HG03342 (cell line): ENCODE data around the gene DDIT4.
"Not testable (repeated sequence)": the region's sequence is repeated elsewhere in the genome, so short reads cannot be mapped to it uniquely, and the experiment has no call there.

ENCODE experiments used
- ATAC-seq: cut with Tn5 transposase; IDR thresholded peaks from one replicate; pipeline ENCODE4 v1.9.1; 2021; ENCODE audit warnings: mild to moderate bottlenecking, moderate library complexity; ENCODE audit not compliant: unreplicated experiment

The DDIT4 gene

GRCh38 chr10:72265990-72266865, 7.5 kb upstream of the DDIT4 start:
- ATAC-seq, result no peak

- ATAC-seq, result no peak
Observed at GRCh38 chr10:72267381-72267780, 6.3 kb upstream of the DDIT4 start.

- no peak for ATAC-seq
Observed at GRCh38 chr10:72267819-72268399, 5.8 kb upstream of the DDIT4 start.

- not testable (repeated sequence) for ATAC-seq
Observed at GRCh38 chr10:72268475-72269200, 5.1 kb upstream of the DDIT4 start.

- no peak for ATAC-seq
Observed at GRCh38 chr10:72270607-72271281, 3.0 kb upstream of the DDIT4 start.

- ATAC-seq, result no peak
Observed at GRCh38 chr10:72272689-72273409, 875 bp upstream of the DDIT4 start.

- ATAC-seq, result peak; percentile 0
Observed at GRCh38 chr10:72274213-72274729, 547 bp downstream of the DDIT4 start.

GRCh38 chr10:72274730-72275350, 1.1 kb downstream of the DDIT4 start:
- ATAC-seq, result no peak

GRCh38 chr10:72275351-72276012, 1.8 kb downstream of the DDIT4 start:
- ATAC-seq, result no peak

- ATAC-seq, result no peak
Observed at GRCh38 chr10:72276013-72276387, 2.3 kb downstream of the DDIT4 start.

GRCh38 chr10:72276421-72277339, 3.0 kb downstream of the DDIT4 start:
- no peak for ATAC-seq

- ATAC-seq, result no peak
Observed at GRCh38 chr10:72277340-72277995, 3.7 kb downstream of the DDIT4 start.

GRCh38 chr10:72277996-72278667, 4.4 kb downstream of the DDIT4 start:
- no peak for ATAC-seq

GRCh38 chr10:72278668-72279393, 5.1 kb downstream of the DDIT4 start:
- no peak for ATAC-seq

GRCh38 chr10:72279587-72279986, 5.9 kb downstream of the DDIT4 start:
- not testable (repeated sequence) for ATAC-seq

- ATAC-seq, result no peak
Observed at GRCh38 chr10:72283131-72283530, 9.4 kb downstream of the DDIT4 start.
